Right atrium auricular region (tissue), 2 donors: ENCODE data around the gene NEMP1. TPM values are rescaled to one million over a fixed set of nuclear protein-coding genes. Genes with fewer than 3 reads are reported as not detected.

ENCODE experiments used
- DNase-seq: peaks from one replicate; pipeline ENCODE4 v3.0.0-alpha.2; 2019; ENCODE audit warnings: low spot score
- H3K27ac ChIP-seq, 2 donors: fragments of 200-600 bp; sonication (generic); 1 replicate in 1 of 2; 2 replicates in 1 of 2; pipeline ENCODE4 v1.5.1; 2016 to 2019
- H3K27me3 ChIP-seq, 2 donors: fragments of 200-600 bp; sonication (generic); one replicate each; pipeline versions ENCODE4 v1.5.1 to v1.6.0; 2017 to 2019
- H3K36me3 ChIP-seq: fragments of 200-600 bp; sonication (generic); one replicate; pipeline ENCODE4 v1.5.1; 2016
- H3K4me1 ChIP-seq, 2 donors: fragments of 200-600 bp; sonication (generic); one replicate each; pipeline versions ENCODE4 v1.5.1 to v1.6.0; 2017 to 2019
- H3K4me3 ChIP-seq, 2 donors: fragments of 200-600 bp; sonication (generic); 1 replicate in 1 of 2; 2 replicates in 1 of 2; pipeline ENCODE4 v1.5.1; 2017 to 2019; ENCODE audit warnings: mild to moderate bottlenecking in 1 of 2, moderate library complexity in 1 of 2
- H3K9me3 ChIP-seq, 2 donors: fragments of 200-600 bp; sonication (generic); one replicate each; pipeline ENCODE4 v1.5.1; 2019
- CTCF ChIP-seq, 2 donors: fragments of 200-600 bp; sonication (generic); IDR thresholded peaks; one replicate each; pipeline ENCODE4 v1.5.1; 2019; ENCODE audit warnings: antibody characterized with exemption in 2 of 2
- total RNA-seq, 2 donors: library from RNA; depleted of rRNA; stranded (reverse); fragments of >200 nt; gene quantifications; one replicate each; pipeline ENCODE4 v1.1.0, GENCODE V29; 2016

NEMP1 gene
- total RNA-seq, 2 donors from 2014 or later, result 1.9 to 2.2 TPM

DNA sequence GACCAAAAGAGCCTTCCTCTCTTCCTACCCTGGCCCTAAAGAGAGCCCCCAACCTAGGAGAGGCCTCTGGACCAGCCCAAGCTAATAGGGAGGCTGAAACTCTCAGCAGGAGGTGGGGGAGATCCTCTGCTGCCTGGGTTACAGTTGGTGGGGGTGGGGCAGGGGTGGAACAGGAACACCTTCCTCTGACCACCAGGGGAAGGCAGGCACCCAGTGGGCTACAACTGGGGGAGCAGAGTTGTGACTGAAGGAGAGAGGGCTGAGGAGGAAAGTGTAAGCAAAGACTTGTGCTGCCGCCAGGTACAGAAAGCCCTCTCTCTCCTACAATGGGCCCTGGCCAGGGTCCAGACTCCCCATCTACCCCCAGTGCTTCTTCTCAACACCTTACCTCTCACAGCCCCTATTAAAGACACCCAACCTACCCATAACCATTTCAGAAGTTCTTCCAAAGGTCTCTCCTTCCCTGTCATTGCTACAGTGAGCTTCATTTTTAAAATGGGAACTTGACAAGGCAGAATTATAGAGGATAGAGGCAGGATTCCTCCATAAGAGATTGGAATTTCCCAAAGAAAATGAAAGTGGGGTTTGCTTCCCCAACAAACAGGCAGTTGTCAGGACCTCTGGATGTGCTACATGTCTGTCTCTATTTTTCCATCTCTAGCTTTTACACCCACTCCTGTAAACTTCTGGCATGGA is 30.0 kb downstream of the NEMP1 start:
- TF ChIP-seq CTCF (IDR thresholded peaks at IDR 0.05), result no peak
- no peak for DNase-seq
- Histone ChIP-seq H3K36me3 (no peaks in the 10 kb centered on the region), H3K27ac (no peak overlapping the region), H3K27me3 (no peaks in the 10 kb centered on the region), H3K4me1 (no peaks in the 10 kb centered on the region), H3K4me3 (no peak overlapping the region), H3K9me3 (no peaks in the 10 kb centered on the region)

GRCh38 chr12:57047981-57048380 is 30.6 kb downstream of the NEMP1 start:
- Histone ChIP-seq H3K27ac (no peak overlapping the region), H3K36me3 (no peaks in the 10 kb centered on the region), H3K4me1 (no peaks in the 10 kb centered on the region), H3K4me3 (no peak overlapping the region), H3K9me3 (no peaks in the 10 kb centered on the region), H3K27me3 (no peaks in the 10 kb centered on the region)
- no peak for TF ChIP-seq CTCF (IDR thresholded peaks at IDR 0.05)
- no peak for DNase-seq

- H3K4me1 ChIP-seq, result no peaks in the 10 kb centered on the region
- no peak overlapping the region for H3K4me3 ChIP-seq
- no peak for TF ChIP-seq CTCF (IDR thresholded peaks at IDR 0.05)
- no peak for DNase-seq
- H3K27ac ChIP-seq, result no peak overlapping the region
- H3K27me3 ChIP-seq, result no peaks in the 10 kb centered on the region
- H3K9me3 ChIP-seq, result no peaks in the 10 kb centered on the region
- H3K36me3 ChIP-seq, result no peaks in the 10 kb centered on the region
These were observed 31.4 kb downstream of the NEMP1 start for GRCh38 chr12:57046947-57047890.

DNA sequence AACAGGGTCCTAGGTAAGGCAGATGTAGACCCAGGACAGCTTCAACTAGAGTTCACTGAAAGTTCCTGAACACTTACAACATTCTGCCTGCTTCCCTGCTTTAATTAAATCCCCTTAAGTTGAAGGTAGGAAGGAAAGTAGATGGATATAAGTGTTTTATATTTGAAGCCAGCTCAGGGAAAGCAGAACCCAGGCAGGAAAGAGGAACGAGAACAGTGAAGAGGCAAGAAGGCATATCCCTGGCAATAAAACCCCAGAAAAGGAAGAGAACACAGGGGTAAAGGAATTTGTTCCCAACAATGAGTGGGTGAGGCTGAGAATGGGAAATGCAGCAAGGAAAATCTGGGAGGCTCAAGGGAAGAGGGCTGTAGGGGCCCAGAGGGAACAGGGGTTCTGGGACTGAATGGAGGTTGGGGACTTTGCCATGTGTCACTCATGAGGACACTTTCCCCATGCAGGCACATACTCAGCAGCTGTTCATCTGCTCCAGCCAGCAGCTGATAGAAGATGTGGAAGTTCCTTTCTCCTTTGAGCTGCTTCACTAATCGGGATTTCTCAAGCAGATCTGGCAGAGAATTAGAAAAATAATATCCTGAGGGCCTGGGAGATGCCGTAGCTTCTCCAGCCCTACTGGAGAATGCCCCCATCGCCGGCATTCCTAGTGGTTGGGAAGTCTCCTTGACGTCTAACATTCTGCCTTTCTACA is 32.4 kb downstream of the NEMP1 start:
- no peaks in the 10 kb centered on the region for H3K36me3 ChIP-seq
- H3K4me3 ChIP-seq, result no peak overlapping the region
- no peaks in the 10 kb centered on the region for H3K4me1 ChIP-seq
- no peak for TF ChIP-seq CTCF (IDR thresholded peaks at IDR 0.05)
- H3K27me3 ChIP-seq, result no peaks in the 10 kb centered on the region
- no peak overlapping the region for H3K27ac ChIP-seq
- DNase-seq, result no peak
- no peaks in the 10 kb centered on the region for H3K9me3 ChIP-seq

- no peaks in the 10 kb centered on the region for H3K27me3 ChIP-seq
- H3K4me1 ChIP-seq, result no peaks in the 10 kb centered on the region
- H3K27ac ChIP-seq, result no peak overlapping the region
- H3K36me3 ChIP-seq, result no peaks in the 10 kb centered on the region
- DNase-seq, result no peak
- H3K9me3 ChIP-seq, result no peaks in the 10 kb centered on the region
- H3K4me3 ChIP-seq, result no peak overlapping the region
- TF ChIP-seq CTCF (IDR thresholded peaks at IDR 0.05), result no peak
These were observed 33.7 kb downstream of the NEMP1 start for GRCh38 chr12:57044889-57045288.
